ENCODE measurements around the gene NINJ2.

- TF ChIP-seq POLR2A (IDR thresholded peaks at IDR 0.05) = no peak
- TF ChIP-seq, protein P1, sequence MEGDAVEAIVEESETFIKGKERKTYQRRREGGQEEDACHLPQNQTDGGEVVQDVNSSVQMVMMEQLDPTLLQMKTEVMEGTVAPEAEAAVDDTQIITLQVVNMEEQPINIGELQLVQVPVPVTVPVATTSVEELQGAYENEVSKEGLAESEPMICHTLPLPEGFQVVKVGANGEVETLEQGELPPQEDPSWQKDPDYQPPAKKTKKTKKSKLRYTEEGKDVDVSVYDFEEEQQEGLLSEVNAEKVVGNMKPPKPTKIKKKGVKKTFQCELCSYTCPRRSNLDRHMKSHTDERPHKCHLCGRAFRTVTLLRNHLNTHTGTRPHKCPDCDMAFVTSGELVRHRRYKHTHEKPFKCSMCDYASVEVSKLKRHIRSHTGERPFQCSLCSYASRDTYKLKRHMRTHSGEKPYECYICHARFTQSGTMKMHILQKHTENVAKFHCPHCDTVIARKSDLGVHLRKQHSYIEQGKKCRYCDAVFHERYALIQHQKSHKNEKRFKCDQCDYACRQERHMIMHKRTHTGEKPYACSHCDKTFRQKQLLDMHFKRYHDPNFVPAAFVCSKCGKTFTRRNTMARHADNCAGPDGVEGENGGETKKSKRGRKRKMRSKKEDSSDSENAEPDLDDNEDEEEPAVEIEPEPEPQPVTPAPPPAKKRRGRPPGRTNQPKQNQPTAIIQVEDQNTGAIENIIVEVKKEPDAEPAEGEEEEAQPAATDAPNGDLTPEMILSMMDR (IDR thresholded peaks at IDR 0.05) = no peak
Measured at GRCh38 chr12:684416-684815, 21.2 kb upstream of the NINJ2 start.
